ENCODE results near the gene AQP3. TPM values are rescaled to one million over a fixed set of nuclear protein-coding genes. Genes with fewer than 3 reads are reported as not detected.

The AQP3 gene
- total RNA-seq, 4 donors from 2014 or later = 7.1 to 15.3 (median 12.4) TPM

- no peak for DNase-seq
- WGBS, 2 donors (ENCODE audit: low coverage in 1 of 2) = 28% methylated on average over 3 of the region's 3 CpGs; no CpG with 5 or more reads in 1 of the 2 donors
- intact Hi-C loops (cut with DNase I; ENCODE audit: low total_unique reads) = no loop called here
Measured at GRCh38 chr9:33414268-33414667, 33.1 kb downstream of the AQP3 start.

GRCh38 chr9:33408087-33408486 is 39.3 kb downstream of the AQP3 start:
- DNase-seq = no peak
- Histone ChIP-seq H3K4me1 (peaks cover 0 to 5% (median under 1%) of the 10 kb centered on the region in 4 donors), H3K4me3 (no peak overlapping the region), H3K27ac (no peak overlapping the region), H3K9me3 (no peaks in the 10 kb centered on the region), H3K36me3 (no peaks in the 10 kb centered on the region), H3K27me3 (no peaks in the 10 kb centered on the region)
- TF ChIP-seq EP300 (IDR thresholded peaks at IDR 0.05; ENCODE audit: low read depth) (no peak), POLR2AphosphoS5 (IDR thresholded peaks at IDR 0.05) (no peak), CTCF (IDR thresholded peaks at IDR 0.05) (no peak), POLR2A (IDR thresholded peaks at IDR 0.05) (no peak)
- in situ Hi-C loops (cut with MboI; ENCODE audit: low pct_ligation_motif_present in 1 of 4, low pct_unique_long_range_greater_than_20kb in 1 of 4, low sequenced_read_pairs in 3 of 4) = no loop called here
- 68% methylated on average over 5 of the region's 5 CpGs; no CpG with 5 or more reads in 1 of the 2 donors for WGBS, 2 donors (ENCODE audit: low coverage in 1 of 2)
- intact Hi-C loops (cut with DNase I; ENCODE audit: low total_unique reads) = no loop called here

More at GRCh38 chr9:33414268-33414667, 33.1 kb downstream of the AQP3 start:
- Histone ChIP-seq H3K4me1 (peaks cover 7 to 38% (median 21%) of the 10 kb centered on the region in 4 donors), H3K27ac (peak overlapping the region in 2 of 4 donors; percentile 2 to 17), H3K36me3 (no peaks in the 10 kb centered on the region), H3K9me3 (no peaks in the 10 kb centered on the region), H3K27me3 (no peaks in the 10 kb centered on the region), H3K4me3 (no peak overlapping the region)
- in situ Hi-C loops (cut with MboI; ENCODE audit: low pct_ligation_motif_present in 1 of 4, low pct_unique_long_range_greater_than_20kb in 1 of 4, low sequenced_read_pairs in 3 of 4) = no loop called here
- no peak for TF ChIP-seq POLR2A (IDR thresholded peaks at IDR 0.05)
- TF ChIP-seq EP300 (IDR thresholded peaks at IDR 0.05; ENCODE audit: low read depth) = no peak
- no peak for TF ChIP-seq POLR2AphosphoS5 (IDR thresholded peaks at IDR 0.05)
- TF ChIP-seq CTCF (IDR thresholded peaks at IDR 0.05) = no peak

GRCh38 chr9:33407061-33407460 is 40.3 kb downstream of the AQP3 start:
- Histone ChIP-seq H3K27me3 (no peaks in the 10 kb centered on the region), H3K27ac (no peak overlapping the region), H3K36me3 (no peaks in the 10 kb centered on the region), H3K4me3 (no peak overlapping the region), H3K4me1 (peaks cover 0 to 6% (median 1%) of the 10 kb centered on the region in 4 donors), H3K9me3 (no peaks in the 10 kb centered on the region)
- intact Hi-C loops (cut with DNase I; ENCODE audit: low total_unique reads) (no loop called here), in situ Hi-C loops (cut with MboI; ENCODE audit: low pct_ligation_motif_present in 1 of 4, low pct_unique_long_range_greater_than_20kb in 1 of 4, low sequenced_read_pairs in 3 of 4) (no loop called here)
- TF ChIP-seq EP300 (IDR thresholded peaks at IDR 0.05; ENCODE audit: low read depth) = no peak
- no peak for TF ChIP-seq POLR2AphosphoS5 (IDR thresholded peaks at IDR 0.05)
- TF ChIP-seq POLR2A (IDR thresholded peaks at IDR 0.05) = no peak
- no peak for TF ChIP-seq CTCF (IDR thresholded peaks at IDR 0.05)
- 92% methylated on average over 3 of the region's 3 CpGs; no CpG with 5 or more reads in 1 of the 2 donors for WGBS, 2 donors (ENCODE audit: low coverage in 1 of 2)
- DNase-seq = no peak

GRCh38 chr9:33404788-33405362 is 42.5 kb downstream of the AQP3 start:
- no peak overlapping the region for H3K27ac ChIP-seq
- intact Hi-C loops (cut with DNase I; ENCODE audit: low total_unique reads) = no loop called here
- H3K36me3 ChIP-seq = no peaks in the 10 kb centered on the region
- in situ Hi-C loops (cut with MboI; ENCODE audit: low pct_ligation_motif_present in 1 of 4, low pct_unique_long_range_greater_than_20kb in 1 of 4, low sequenced_read_pairs in 3 of 4) = no loop called here
- H3K4me3 ChIP-seq = no peak overlapping the region
- H3K27me3 ChIP-seq = no peaks in the 10 kb centered on the region
- no peaks in the 10 kb centered on the region for H3K9me3 ChIP-seq
- peaks cover 0 to 6% (median 1%) of the 10 kb centered on the region in 4 donors for H3K4me1 ChIP-seq
- no peak for DNase-seq
- whole genome bisulfite sequencing, 2 donors (ENCODE audit: low coverage in 1 of 2) = 80 to 89% methylated on average over 1 to 4 of the region's 4 CpGs
- no peak for TF ChIP-seq EP300 (IDR thresholded peaks at IDR 0.05; ENCODE audit: low read depth)
- TF ChIP-seq CTCF (IDR thresholded peaks at IDR 0.05) = no peak
- no peak for TF ChIP-seq POLR2AphosphoS5 (IDR thresholded peaks at IDR 0.05)
- TF ChIP-seq POLR2A (IDR thresholded peaks at IDR 0.05) = no peak
